Esophagus (tissue), 2 donors: ENCODE results near the gene MAGOHB. TPM values are rescaled to one million over a fixed set of nuclear protein-coding genes. Genes with fewer than 3 reads are reported as not detected.

Experiments
- H3K27ac ChIP-seq, 2 donors: one replicate each; pipeline ENCODE4 v1.5.1; 2013; ENCODE audit warnings: low read depth in 2 of 2, mild to moderate bottlenecking in 2 of 2, inconsistent platforms in 1 of 2, low read length in 1 of 2, moderate library complexity in 1 of 2
- H3K27me3 ChIP-seq, 2 donors: one replicate each; pipeline ENCODE4 v1.6.1; 2013; ENCODE audit warnings: low read length in 2 of 2, control low read depth in 1 of 2, mild to moderate bottlenecking in 1 of 2; ENCODE audit not compliant: insufficient read depth in 2 of 2, control insufficient read depth in 1 of 2
- H3K36me3 ChIP-seq, 2 donors: one replicate each; pipeline ENCODE4 v1.6.1; 2013; ENCODE audit warnings: low read length in 1 of 2; ENCODE audit not compliant: control insufficient read depth in 2 of 2, insufficient read depth in 2 of 2
- H3K4me1 ChIP-seq, 2 donors: one replicate each; pipeline ENCODE4 v1.6.1; 2013; ENCODE audit warnings: low read length in 1 of 2; ENCODE audit not compliant: control insufficient read depth in 2 of 2, insufficient read depth in 2 of 2
- H3K4me3 ChIP-seq, 2 donors: one replicate each; pipeline ENCODE4 v1.5.1; 2013; ENCODE audit warnings: low read length in 2 of 2, mild to moderate bottlenecking in 2 of 2, low read depth in 1 of 2, moderate library complexity in 1 of 2
- H3K9me3 ChIP-seq, 2 donors: one replicate each; pipeline ENCODE4 v1.6.1; 2013; ENCODE audit warnings: mild to moderate bottlenecking in 2 of 2, low read depth in 1 of 2, low read length in 1 of 2, moderate library complexity in 1 of 2; ENCODE audit not compliant: control insufficient read depth in 2 of 2, insufficient read depth in 1 of 2
- WGBS, 2 donors: extraction: QIAGEN DNeasy Blood & Tissue Kit; methylation state at CpG; one replicate each; pipeline ENCODE4 v1.1.7; 2013; 5-methylcytosine and 5-hydroxymethylcytosine counted together
- polyA plus RNA-seq, 2 donors: library from polyadenylated mRNA; stranded (reverse); fragments of 200-250 nt; gene quantifications; one replicate each; pipeline ENCODE4 v1.2.3, GENCODE V29; 2013
- donor health status: healthy with polysubstance abuse.
- donor health status: Bipolar disorder and iron deficiency.

Gene MAGOHB
- polyA plus RNA-seq, 2 donors = 16.4 to 27.0 TPM

GRCh38 chr12:10562306-10562933 lies 51.0 kb downstream of the MAGOHB start:
- Histone ChIP-seq H3K27me3 (no peaks in the 10 kb centered on the region), H3K36me3 (no peaks in the 10 kb centered on the region), H3K9me3 (no peaks in the 10 kb centered on the region), H3K4me3 (no peak overlapping the region), H3K4me1 (no peaks in the 10 kb centered on the region), H3K27ac (no peak overlapping the region)
- WGBS, 2 donors = 0 to 5% methylated on average over 1 of the region's 1 CpG

GRCh38 chr12:10559244-10559643 lies 54.2 kb downstream of the MAGOHB start:
- 72 to 77% methylated on average over 2 of the region's 2 CpGs for WGBS, 2 donors
- no peak overlapping the region for H3K27ac ChIP-seq

GRCh38 chr12:10558789-10559188 lies 54.6 kb downstream of the MAGOHB start:
- no peaks in the 10 kb centered on the region for H3K4me1 ChIP-seq
- H3K9me3 ChIP-seq = no peaks in the 10 kb centered on the region
- H3K4me3 ChIP-seq = no peak overlapping the region
- H3K27me3 ChIP-seq = no peaks in the 10 kb centered on the region
- no peak overlapping the region for H3K27ac ChIP-seq
- 92% methylated on average over 3 of the region's 3 CpGs for WGBS, 2 donors
- no peaks in the 10 kb centered on the region for H3K36me3 ChIP-seq

More at GRCh38 chr12:10559244-10559643, 54.2 kb downstream of the MAGOHB start:
- Histone ChIP-seq H3K4me1 (no peaks in the 10 kb centered on the region), H3K4me3 (no peak overlapping the region), H3K36me3 (no peaks in the 10 kb centered on the region), H3K27me3 (no peaks in the 10 kb centered on the region), H3K9me3 (no peaks in the 10 kb centered on the region)

- 83% methylated on average over 3 of the region's 3 CpGs for WGBS, 2 donors
- Histone ChIP-seq H3K27ac (no peak overlapping the region), H3K4me3 (no peak overlapping the region)
These were observed 55.1 kb downstream of the MAGOHB start for GRCh38 chr12:10558301-10558700.

GRCh38 chr12:10557766-10558165 lies 55.6 kb downstream of the MAGOHB start:
- Histone ChIP-seq H3K27ac (no peak overlapping the region), H3K4me3 (no peak overlapping the region)
- WGBS, 2 donors = 40 to 42% methylated on average over 2 of the region's 2 CpGs

More at GRCh38 chr12:10558301-10558700, 55.1 kb downstream of the MAGOHB start:
- H3K4me1 ChIP-seq = no peaks in the 10 kb centered on the region
- H3K36me3 ChIP-seq = no peaks in the 10 kb centered on the region
- no peaks in the 10 kb centered on the region for H3K27me3 ChIP-seq
- H3K9me3 ChIP-seq = no peaks in the 10 kb centered on the region

GRCh38 chr12:10557329-10557728 lies 56.1 kb downstream of the MAGOHB start:
- 62 to 70% methylated on average over 6 of the region's 6 CpGs for WGBS, 2 donors
- no peaks in the 10 kb centered on the region for H3K27me3 ChIP-seq
- no peaks in the 10 kb centered on the region for H3K9me3 ChIP-seq
- H3K27ac ChIP-seq = no peak overlapping the region
- no peaks in the 10 kb centered on the region for H3K36me3 ChIP-seq
- no peaks in the 10 kb centered on the region for H3K4me1 ChIP-seq
- no peak overlapping the region for H3K4me3 ChIP-seq

More at GRCh38 chr12:10557766-10558165, 55.6 kb downstream of the MAGOHB start:
- Histone ChIP-seq H3K4me1 (no peaks in the 10 kb centered on the region), H3K27me3 (no peaks in the 10 kb centered on the region), H3K9me3 (no peaks in the 10 kb centered on the region), H3K36me3 (no peaks in the 10 kb centered on the region)

GRCh38 chr12:10554756-10555481 lies 58.5 kb downstream of the MAGOHB start:
- WGBS, 2 donors = 81 to 84% methylated on average over 7 of the region's 7 CpGs
- Histone ChIP-seq H3K27ac (no peak overlapping the region), H3K36me3 (no peaks in the 10 kb centered on the region)

GRCh38 chr12:10554228-10554755 lies 59.1 kb downstream of the MAGOHB start:
- Histone ChIP-seq H3K36me3 (no peaks in the 10 kb centered on the region), H3K4me3 (no peak overlapping the region), H3K27ac (no peak overlapping the region), H3K27me3 (no peaks in the 10 kb centered on the region), H3K9me3 (no peaks in the 10 kb centered on the region), H3K4me1 (no peaks in the 10 kb centered on the region)
- WGBS, 2 donors = 77 to 78% methylated on average over 6 of the region's 6 CpGs

More at GRCh38 chr12:10554756-10555481, 58.5 kb downstream of the MAGOHB start:
- Histone ChIP-seq H3K4me1 (no peaks in the 10 kb centered on the region), H3K27me3 (no peaks in the 10 kb centered on the region), H3K9me3 (no peaks in the 10 kb centered on the region), H3K4me3 (no peak overlapping the region)
